Esophagus (tissue), 2 donors: ENCODE results near the gene FES. TPM values are rescaled to one million over a fixed set of nuclear protein-coding genes. Genes with fewer than 3 reads are reported as not detected.
"Not testable (repeated sequence)": the region's sequence is repeated elsewhere in the genome, so short reads cannot be mapped to it uniquely, and the experiment has no call there.

Experiments
- H3K27ac ChIP-seq, 2 donors: one replicate each; pipeline ENCODE4 v1.5.1; 2013; ENCODE audit warnings: low read depth in 2 of 2, mild to moderate bottlenecking in 2 of 2, inconsistent platforms in 1 of 2, low read length in 1 of 2, moderate library complexity in 1 of 2
- H3K27me3 ChIP-seq, 2 donors: one replicate each; pipeline ENCODE4 v1.6.1; 2013; ENCODE audit warnings: low read length in 2 of 2, control low read depth in 1 of 2, mild to moderate bottlenecking in 1 of 2; ENCODE audit not compliant: insufficient read depth in 2 of 2, control insufficient read depth in 1 of 2
- H3K36me3 ChIP-seq, 2 donors: one replicate each; pipeline ENCODE4 v1.6.1; 2013; ENCODE audit warnings: low read length in 1 of 2; ENCODE audit not compliant: control insufficient read depth in 2 of 2, insufficient read depth in 2 of 2
- H3K4me1 ChIP-seq, 2 donors: one replicate each; pipeline ENCODE4 v1.6.1; 2013; ENCODE audit warnings: low read length in 1 of 2; ENCODE audit not compliant: control insufficient read depth in 2 of 2, insufficient read depth in 2 of 2
- H3K4me3 ChIP-seq, 2 donors: one replicate each; pipeline ENCODE4 v1.5.1; 2013; ENCODE audit warnings: low read length in 2 of 2, mild to moderate bottlenecking in 2 of 2, low read depth in 1 of 2, moderate library complexity in 1 of 2
- H3K9me3 ChIP-seq, 2 donors: one replicate each; pipeline ENCODE4 v1.6.1; 2013; ENCODE audit warnings: mild to moderate bottlenecking in 2 of 2, low read depth in 1 of 2, low read length in 1 of 2, moderate library complexity in 1 of 2; ENCODE audit not compliant: control insufficient read depth in 2 of 2, insufficient read depth in 1 of 2
- WGBS, 2 donors: extraction: QIAGEN DNeasy Blood & Tissue Kit; methylation state at CpG; one replicate each; pipeline ENCODE4 v1.1.7; 2013; 5-methylcytosine and 5-hydroxymethylcytosine counted together
- polyA plus RNA-seq, 2 donors: library from polyadenylated mRNA; stranded (reverse); fragments of 200-250 nt; gene quantifications; one replicate each; pipeline ENCODE4 v1.2.3, GENCODE V29; 2013
- donor health status: healthy with polysubstance abuse.
- donor health status: Bipolar disorder and iron deficiency.

The FES gene
- polyA plus RNA-seq, 2 donors, result 3.8 to 4.8 TPM

DNA sequence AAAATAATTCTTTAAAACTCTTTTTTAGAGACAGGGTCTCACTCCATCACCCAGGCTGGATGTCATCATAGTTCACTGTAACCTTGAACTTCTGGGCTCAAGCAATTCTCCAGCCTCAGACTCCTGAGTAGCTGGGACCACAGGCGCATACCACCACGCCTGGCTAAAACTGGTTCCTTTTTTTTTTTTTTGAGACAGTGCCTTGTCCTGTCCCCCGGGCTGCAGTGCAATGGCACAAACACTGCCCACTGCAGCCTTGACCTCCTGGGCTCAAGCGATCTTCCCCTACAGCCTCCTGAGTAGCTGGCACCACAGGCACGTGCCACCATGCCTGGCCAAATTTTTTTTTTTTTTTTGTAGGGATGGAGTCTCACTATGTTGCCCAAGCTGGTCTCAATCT is 39.6 kb upstream of the FES start:
- 82 to 85% methylated on average over 5 of the region's 5 CpGs for whole genome bisulfite sequencing, 2 donors
- Histone ChIP-seq H3K36me3 (no peaks in the 10 kb centered on the region), H3K4me1 (peaks cover 2% of the 10 kb centered on the region in 2 donors), H3K27me3 (no peaks in the 10 kb centered on the region), H3K4me3 (no peak overlapping the region), H3K27ac (no peak overlapping the region), H3K9me3 (no peaks in the 10 kb centered on the region)

DNA sequence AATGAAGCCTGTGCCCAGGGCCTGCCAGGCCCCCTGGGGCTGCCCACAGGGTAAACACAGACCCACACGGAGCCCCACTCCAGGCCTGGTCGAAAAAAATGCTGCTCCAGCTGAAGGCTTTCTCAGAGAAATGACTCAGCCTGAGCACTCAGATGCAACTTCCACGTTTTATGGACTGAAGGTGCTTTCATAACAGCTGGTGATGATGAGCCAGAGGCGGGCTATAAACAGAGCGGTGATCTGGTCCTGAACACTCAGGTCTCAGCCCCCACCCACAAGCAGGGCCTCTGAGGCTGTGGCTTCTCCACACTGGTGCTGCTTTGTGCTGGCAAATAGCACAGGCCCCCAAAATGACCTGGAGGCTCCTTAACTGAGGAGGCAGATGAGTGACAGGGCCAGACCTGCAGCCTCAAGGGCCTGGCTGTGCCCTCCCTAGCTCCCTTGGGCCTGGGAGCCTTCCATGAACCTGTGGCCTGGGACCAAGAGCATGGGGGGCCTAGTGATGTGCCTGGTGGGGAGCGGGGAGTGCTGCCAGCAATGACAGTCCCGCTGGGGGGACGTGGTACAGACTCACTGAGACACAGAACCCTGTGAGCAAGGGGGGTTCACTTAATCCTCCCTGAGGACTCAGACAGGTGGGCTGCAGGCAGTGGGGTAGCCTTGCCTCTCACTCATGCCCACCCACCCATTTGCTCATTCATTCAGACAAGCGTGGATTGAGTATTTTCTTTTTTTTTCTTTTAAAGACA is 38.9 kb upstream of the FES start:
- Histone ChIP-seq H3K9me3 (no peaks in the 10 kb centered on the region), H3K4me3 (no peak overlapping the region), H3K36me3 (no peaks in the 10 kb centered on the region), H3K27ac (no peak overlapping the region), H3K27me3 (no peaks in the 10 kb centered on the region), H3K4me1 (no peaks in the 10 kb centered on the region)
- 66 to 75% methylated on average over 9 of the region's 9 CpGs for WGBS, 2 donors

DNA sequence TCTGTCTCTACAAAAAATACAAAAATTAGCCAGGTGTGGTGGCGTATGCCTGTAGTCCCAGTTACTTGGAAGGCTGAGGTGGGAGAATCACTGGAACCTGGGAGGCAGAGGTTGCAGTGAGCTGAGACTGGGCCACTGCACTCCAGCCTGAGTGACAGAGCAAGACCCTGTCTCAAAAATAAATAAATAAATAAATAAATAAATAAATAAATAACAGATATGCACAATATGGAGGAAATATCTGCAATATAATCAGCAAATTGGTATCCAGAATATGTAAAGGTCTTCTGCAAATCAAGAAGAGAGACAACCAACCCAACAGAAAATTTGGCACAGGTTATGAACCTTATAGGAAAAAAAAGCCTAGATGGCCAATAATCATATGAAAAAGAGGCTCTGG is 34.9 kb upstream of the FES start:
- not testable (repeated sequence) for H3K4me3 ChIP-seq
- 94 to 96% methylated on average over 1 of the region's 1 CpG for WGBS, 2 donors

DNA sequence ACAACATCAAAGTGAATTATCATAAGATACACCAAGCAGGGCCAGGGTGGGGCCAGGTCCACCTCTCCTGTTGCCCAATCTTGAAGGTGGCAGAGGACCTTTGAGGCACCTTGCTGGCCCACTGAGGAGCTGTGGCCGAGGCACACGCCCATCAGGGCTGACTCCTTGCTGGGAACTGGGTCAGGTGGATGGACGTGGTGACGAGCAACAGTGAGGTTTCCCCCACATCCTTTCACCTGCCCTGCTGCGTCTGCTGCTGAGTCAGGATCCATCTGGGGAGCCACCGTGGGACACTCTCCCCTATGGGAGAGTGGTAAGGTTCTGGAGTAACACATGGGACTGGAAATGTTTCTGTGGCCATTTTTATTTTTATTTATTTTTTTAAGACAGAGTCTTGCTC is 33.2 kb upstream of the FES start:
- H3K36me3 ChIP-seq, result no peaks in the 10 kb centered on the region
- H3K27me3 ChIP-seq, result no peaks in the 10 kb centered on the region
- H3K27ac ChIP-seq, result no peak overlapping the region
- WGBS, 2 donors, result 75 to 90% methylated on average over 6 of the region's 6 CpGs
- no peaks in the 10 kb centered on the region for H3K4me1 ChIP-seq
- no peaks in the 10 kb centered on the region for H3K9me3 ChIP-seq
- no peak overlapping the region for H3K4me3 ChIP-seq

More for the DNA sequence above, 34.9 kb upstream of the FES start:
- not testable (repeated sequence) for H3K27me3 ChIP-seq, H3K4me1 ChIP-seq, H3K36me3 ChIP-seq, H3K9me3 ChIP-seq, H3K27ac ChIP-seq

DNA sequence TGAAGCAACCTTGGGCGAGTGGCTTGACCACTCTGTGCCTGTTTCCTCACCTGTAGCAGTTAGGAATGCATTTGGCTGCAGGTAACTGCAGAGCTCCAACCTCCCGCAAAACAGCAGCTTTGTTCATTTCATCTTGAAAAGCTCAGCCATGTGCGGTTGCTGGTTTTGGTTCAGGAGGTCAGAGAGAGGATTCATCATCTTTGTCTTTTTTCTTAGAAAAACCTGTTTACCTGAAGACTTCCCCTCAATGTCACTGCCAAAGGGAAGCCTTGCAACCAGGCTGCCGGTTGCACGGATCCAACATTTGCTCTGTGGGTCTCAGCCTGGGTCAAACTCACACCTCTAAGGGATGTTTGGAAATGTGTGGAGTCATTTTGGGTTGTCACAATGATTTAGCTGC is 32.4 kb upstream of the FES start:
- no peak overlapping the region for H3K27ac ChIP-seq
- 72 to 81% methylated on average over 5 of the region's 5 CpGs for WGBS, 2 donors

DNA sequence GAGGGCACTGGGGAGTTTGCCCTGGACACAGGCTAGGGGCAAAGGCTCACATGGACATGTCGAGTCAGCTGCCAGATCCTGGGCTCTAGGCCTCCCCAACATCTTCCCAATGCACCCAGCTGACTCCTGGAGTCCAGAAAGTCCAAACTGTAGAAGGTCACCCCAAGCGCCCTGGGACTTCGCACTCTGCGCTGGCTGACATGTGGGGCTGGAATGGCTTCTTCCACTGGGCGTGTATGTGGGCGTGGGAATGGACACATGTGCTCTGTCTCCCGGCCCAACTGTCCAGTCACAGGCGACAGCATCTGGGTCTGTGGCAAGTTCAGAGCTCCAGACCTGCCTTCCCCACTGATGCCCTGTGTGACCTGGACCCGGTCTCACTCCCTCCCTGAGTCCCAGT is 29.2 kb upstream of the FES start:
- Histone ChIP-seq H3K27ac (no peak overlapping the region), H3K36me3 (no peaks in the 10 kb centered on the region), H3K27me3 (no peaks in the 10 kb centered on the region), H3K9me3 (no peaks in the 10 kb centered on the region), H3K4me1 (no peaks in the 10 kb centered on the region), H3K4me3 (no peak overlapping the region)
- 68 to 92% methylated on average over 9 of the region's 9 CpGs for WGBS, 2 donors

More for the DNA sequence above, 32.4 kb upstream of the FES start:
- H3K4me3 ChIP-seq, result no peak overlapping the region
- H3K4me1 ChIP-seq, result no peaks in the 10 kb centered on the region
- H3K27me3 ChIP-seq, result no peaks in the 10 kb centered on the region
- no peaks in the 10 kb centered on the region for H3K9me3 ChIP-seq
- no peaks in the 10 kb centered on the region for H3K36me3 ChIP-seq

DNA sequence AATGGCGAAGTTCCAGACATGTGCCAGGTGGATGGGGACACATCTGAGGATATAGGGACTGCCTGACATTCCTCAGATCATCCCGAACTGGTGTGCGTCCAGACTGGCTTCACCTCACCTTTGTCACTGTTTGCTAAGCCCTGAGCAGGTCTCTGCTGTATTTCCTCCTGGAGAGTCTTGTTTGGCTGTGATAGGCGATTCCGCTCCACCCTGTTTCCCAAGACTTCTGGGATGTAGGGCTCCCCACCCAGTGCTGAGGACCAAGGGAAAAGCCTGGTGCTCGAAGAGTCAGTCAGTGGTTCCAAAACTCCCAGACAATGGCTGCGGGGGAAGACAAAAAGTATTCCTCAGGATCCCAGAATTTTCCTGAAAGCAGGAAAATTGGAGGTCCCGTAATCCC is 27.0 kb upstream of the FES start:
- Histone ChIP-seq H3K4me1 (no peaks in the 10 kb centered on the region), H3K4me3 (no peak overlapping the region), H3K27me3 (no peaks in the 10 kb centered on the region), H3K36me3 (no peaks in the 10 kb centered on the region), H3K27ac (no peak overlapping the region), H3K9me3 (no peaks in the 10 kb centered on the region)
- 82 to 87% methylated on average over 8 of the region's 8 CpGs for WGBS, 2 donors

DNA sequence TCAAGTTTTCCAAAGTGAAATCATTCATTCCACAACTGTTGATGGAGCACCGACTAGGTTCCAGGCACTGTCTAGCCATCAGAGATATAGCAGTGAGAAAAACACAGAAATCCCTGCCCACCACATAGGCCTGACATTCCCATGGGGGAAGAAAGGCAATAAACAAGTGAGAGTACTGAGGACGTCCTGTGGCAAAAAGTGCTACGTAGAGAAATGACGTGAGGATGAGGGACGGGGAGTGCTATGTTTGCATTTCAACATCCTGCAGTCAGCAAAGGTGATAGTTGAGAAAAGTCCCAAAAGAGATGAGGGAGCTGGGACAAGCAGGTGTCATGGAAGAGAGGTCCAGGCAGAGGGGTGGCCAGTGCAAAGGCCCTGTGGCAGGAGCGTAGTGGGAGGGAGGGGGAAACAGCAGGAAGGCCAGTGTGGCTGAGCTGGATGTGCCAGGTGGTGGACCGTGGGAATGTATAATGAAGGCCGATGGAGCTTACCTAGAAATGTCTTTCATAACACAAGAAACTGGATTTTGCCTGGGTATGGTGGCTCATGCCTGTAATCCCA is 26.3 kb upstream of the FES start:
- H3K36me3 ChIP-seq, result no peaks in the 10 kb centered on the region
- no peak overlapping the region for H3K27ac ChIP-seq
- no peaks in the 10 kb centered on the region for H3K27me3 ChIP-seq
- no peak overlapping the region for H3K4me3 ChIP-seq
- H3K9me3 ChIP-seq, result no peaks in the 10 kb centered on the region
- H3K4me1 ChIP-seq, result peaks cover 0 to under 1% of the 10 kb centered on the region in 2 donors
- 83 to 88% methylated on average over 8 of the region's 8 CpGs for WGBS, 2 donors

DNA sequence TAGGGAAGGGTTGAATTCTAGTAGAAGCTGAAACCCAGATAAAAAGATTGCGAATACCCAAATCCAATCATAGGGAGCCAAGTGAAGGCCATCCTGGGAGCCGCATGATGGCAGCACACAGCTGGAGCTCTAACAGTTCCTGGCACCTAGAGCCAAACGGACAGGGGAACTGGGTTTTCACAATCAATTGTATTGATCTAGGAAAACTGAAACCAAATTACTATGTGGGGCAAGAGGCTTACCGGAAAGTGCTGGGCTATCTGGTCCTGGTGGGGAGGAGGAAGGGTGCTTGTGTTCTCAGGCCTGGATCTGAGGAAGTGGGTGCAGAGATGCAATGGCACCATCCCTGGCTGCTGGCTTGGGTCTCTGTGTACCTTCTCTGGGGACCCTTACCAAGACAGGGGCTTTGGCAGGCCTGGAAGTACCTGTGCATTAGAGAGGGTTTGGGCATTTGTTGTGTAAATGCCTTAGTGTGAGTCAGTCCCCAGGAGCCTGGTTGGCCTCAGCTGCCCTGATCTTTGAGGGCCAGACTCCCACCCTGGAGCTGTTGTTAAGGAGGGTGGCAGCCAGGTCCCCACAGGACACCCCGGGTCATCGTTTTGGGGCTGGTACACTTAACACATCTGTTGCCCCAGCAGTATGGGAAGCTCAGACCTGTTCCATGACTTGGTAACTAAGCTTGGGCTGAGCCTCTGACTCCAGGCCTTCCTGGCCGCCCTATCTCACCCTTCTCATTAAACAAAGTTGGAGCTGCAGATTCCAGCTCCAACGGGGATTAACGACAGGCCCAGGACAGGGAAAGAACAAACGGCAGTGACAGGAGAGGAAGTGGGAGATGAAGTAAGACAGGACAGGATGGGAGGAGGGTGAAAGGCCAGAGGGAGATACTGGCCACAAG is 24.8 kb upstream of the FES start:
- 50 to 67% methylated on average over 10 of the region's 10 CpGs for WGBS, 2 donors
- Histone ChIP-seq H3K27me3 (no peaks in the 10 kb centered on the region), H3K9me3 (no peaks in the 10 kb centered on the region), H3K4me1 (peaks cover 0 to 4% of the 10 kb centered on the region in 2 donors), H3K4me3 (no peak overlapping the region), H3K27ac (no peak overlapping the region), H3K36me3 (no peaks in the 10 kb centered on the region)
